IPS-NIHi7 (cell line): ENCODE measurements around the gene COX7C.

Experiments used
- DNase-seq: peaks from one replicate; pipeline ENCODE4 v3.0.0; 2012; ENCODE audit warnings: mixed read lengths; ENCODE audit errors: extremely low spot score

COX7C gene

DNA sequence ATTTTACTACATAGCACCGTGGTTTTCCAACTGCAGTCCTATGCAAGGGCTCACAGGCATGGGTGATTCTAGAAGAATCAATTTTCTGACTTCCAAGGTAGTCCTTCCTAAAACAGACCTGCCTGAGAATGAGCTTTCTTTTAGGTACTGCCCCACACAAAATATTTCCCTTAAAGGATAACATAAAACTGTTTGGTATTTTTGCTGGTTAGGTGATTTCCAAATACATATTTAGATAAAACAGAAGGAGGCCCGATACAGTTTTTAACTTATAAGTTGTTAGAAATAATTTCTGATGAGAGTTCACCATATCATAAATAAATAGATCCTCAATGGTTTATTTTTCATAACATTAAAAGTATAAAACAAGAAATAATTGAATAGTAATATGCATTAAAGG lies 46.4 kb downstream of the COX7C start:
- no peak for DNase-seq

DNA sequence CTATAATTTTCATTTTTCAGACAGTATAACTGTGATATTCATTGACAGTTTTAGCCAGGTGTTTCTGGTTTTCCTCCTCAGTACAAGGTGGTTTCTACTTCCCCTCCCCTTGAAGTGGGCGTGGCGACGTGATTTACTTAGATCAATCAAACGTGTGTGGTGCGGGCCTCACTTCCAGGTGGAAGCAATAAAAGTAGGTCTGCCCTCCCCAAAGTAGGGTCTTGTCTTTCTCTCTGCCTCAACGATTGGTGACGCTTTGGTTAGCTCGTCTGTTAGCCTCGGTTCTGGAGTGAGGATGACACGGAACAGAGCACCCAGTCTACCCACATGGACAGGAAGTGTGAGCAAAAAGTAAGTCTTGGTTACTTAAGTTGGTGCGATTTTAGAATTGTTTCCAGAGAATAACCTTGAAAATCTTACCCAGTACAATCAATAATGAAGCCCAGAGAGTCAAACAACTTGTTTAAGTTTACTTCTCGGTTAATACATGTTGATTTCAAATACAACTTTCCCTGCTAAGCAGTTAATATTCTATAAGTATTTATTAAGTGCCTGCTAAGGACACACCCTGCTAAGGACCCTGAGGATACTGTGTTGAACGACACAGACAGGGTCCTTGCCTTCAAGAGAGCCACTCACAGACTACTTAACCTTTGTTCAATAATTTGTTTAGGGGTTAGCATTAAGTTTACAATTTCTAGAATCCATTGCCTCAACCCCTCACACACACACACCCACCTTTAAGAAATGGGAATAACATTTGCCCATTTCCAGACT lies 48.4 kb downstream of the COX7C start:
- DNase-seq: no peak

DNA sequence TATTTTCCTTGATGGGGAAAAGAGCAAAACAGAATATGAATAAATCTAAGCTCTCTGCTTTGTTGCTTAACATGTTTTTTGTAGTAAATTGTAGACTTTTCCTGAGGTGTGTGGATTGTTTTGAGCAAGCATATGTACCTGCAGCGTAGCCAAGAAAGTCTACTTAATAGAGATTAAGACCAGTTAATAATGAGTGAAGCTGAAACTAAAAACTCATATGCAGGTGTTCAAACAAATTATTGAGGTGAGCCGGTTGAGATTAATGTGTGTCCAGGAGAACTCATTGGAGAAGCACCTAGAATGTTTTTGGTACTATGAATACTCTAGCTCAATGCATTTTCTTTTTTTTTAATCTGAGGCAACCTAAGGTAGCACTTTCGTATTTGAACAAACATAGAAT lies 49.2 kb downstream of the COX7C start:
- no peak for DNase-seq
